ENCODE results near the gene PHETA1. TPM values are rescaled to one million over a fixed set of nuclear protein-coding genes. Genes with fewer than 3 reads are reported as not detected.

The PHETA1 gene
- total and polyA plus RNA-seq, 10 of the 15 experiments (the other 5 are each of a cell fraction or from before 2014, with no cell fraction given): 0.02 to 1.3 (median 0.51) TPM; not detected in 1

DNA sequence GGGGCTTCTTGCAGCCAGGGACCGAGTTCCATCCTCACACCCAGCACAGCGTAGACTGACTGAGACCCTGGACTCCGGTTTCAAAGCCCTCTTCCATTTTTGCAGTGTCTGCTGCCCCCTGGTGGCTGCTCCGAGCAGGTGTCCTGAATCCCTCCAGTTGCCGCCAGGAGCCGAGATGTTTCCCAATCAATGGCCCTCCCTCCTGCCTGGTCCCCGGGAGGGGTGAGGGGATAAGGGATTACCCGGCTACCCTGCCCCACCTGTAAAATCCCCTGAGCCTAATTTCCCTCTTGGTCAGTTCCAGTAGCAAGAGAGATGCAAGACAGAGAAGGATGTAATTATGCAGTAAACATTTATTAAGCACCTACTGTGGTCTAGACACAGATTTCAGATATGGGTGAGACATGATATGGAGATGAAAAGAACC lies 55.0 kb downstream of the PHETA1 start:
- WGBS (ENCODE audit: insufficient coverage, insufficient replicate concordance, low lambda C conversion rate, missing lambda C conversion rate): 14% methylated on average over 8 of the region's 8 CpGs
- SMC1A ChIA-PET (ENCODE audit: uncharacterized antibody, unreplicated experiment): interaction anchor here (1.3 kb wide), 1 partner anchor 138 kb away, joined by 5 read pairs; no protein-coding TSS in a partner anchor
- FAIRE-seq (peak; percentile 83), ATAC-seq (peak; percentile 85), DNase-seq (ENCODE audit: low read depth, low spot score) (no peak)
- H3K4me3 ChIP-seq: no peak overlapping the region
- H3K27me3 ChIP-seq (replicated peaks in 1 of 2; ENCODE audit: control insufficient read depth in 2 of 2, insufficient read depth in 2 of 2, low read length in 1 of 2): no peaks in the 10 kb centered on the region
- no peaks in the 10 kb centered on the region for H3K4me1 ChIP-seq (ENCODE audit: control insufficient read depth, insufficient read depth, low read length)
- H3K36me3 ChIP-seq (ENCODE audit: control insufficient read depth in 2 of 2, insufficient read depth in 2 of 2, low read length in 1 of 2): no peaks in the 10 kb centered on the region
- no peak overlapping the region for H3K4me2 ChIP-seq (ENCODE audit: control insufficient read depth, insufficient read depth)
- POLR2A ChIA-PET: no interaction called here
- H3K9me3 ChIP-seq (replicated peaks; ENCODE audit: control insufficient read depth, insufficient read depth, low read length): no peaks in the 10 kb centered on the region
- in situ Hi-C loops (cut with MboI) (loop anchor here (5.0 kb wide), 3 partner anchors 292 to 417 kb away; no protein-coding TSS in a partner anchor), intact Hi-C loops (cut with micrococcal nuclease; ENCODE audit: unreplicated experiment) (loop anchor here (1.0 kb wide), 3 partner anchors 290 to 420 kb away; no protein-coding TSS in a partner anchor)
- no peaks in the 10 kb centered on the region for H3K79me2 ChIP-seq (ENCODE audit: control insufficient read depth, insufficient read depth, low read length)
- CTCF ChIA-PET: interaction anchor here (0.6 to 2.4 kb wide), 4 partner anchors 13 to 418 kb away, joined by 3 to 14 read pairs (median 6); no protein-coding TSS in a partner anchor
- RAD21 ChIA-PET (ENCODE audit: unreplicated experiment): interaction anchor here (2.0 kb wide), 1 partner anchor 418 kb away, joined by 9 read pairs; no protein-coding TSS in a partner anchor
- H4K20me1 ChIP-seq (ENCODE audit: control insufficient read depth, insufficient read depth): no peaks in the 10 kb centered on the region
- H2AFZ ChIP-seq (ENCODE audit: control insufficient read depth, low read depth, low read length): no peak overlapping the region
- no peak overlapping the region for H3K27ac ChIP-seq (ENCODE audit: control insufficient read depth, insufficient read depth)
- no TSS peak for BruUV-seq (replicated peaks)
- H3K9ac ChIP-seq (ENCODE audit: control insufficient read depth, insufficient read depth, low read length): no peak overlapping the region
- TF ChIP-seq TCF7 (IDR thresholded peaks at IDR 0.05; ENCODE audit: borderline replicate concordance) (no peak), YY1 (IDR thresholded peaks at IDR 0.05; ENCODE audit: low read depth, low read length) (peak; percentile 55; the same call in 1 of the 2 replicates), NR2F1 (conservative IDR thresholded peaks at IDR 0.05) (no peak), SMC3 (IDR thresholded peaks at IDR 0.05; ENCODE audit: borderline replicate concordance, low read length) (peak; percentile 67), MEF2B (IDR thresholded peaks at IDR 0.05; ENCODE audit: partially characterized antibody, poor library complexity, severe bottlenecking) (no peak), TCF3 (IDR thresholded peaks at IDR 0.05; ENCODE audit: borderline replicate concordance, insufficient read depth, low read depth, low read length) (no peak), CBX5 (IDR thresholded peaks at IDR 0.05; ENCODE audit: low read depth) (no peak), TCF12 (IDR thresholded peaks at IDR 0.05; ENCODE audit: low read depth, low read length) (0 out of 2 replicates have a peak, but pooled peaks have one; percentile 5), PAX8 (IDR thresholded peaks at IDR 0.05) (no peak), HDAC2 (IDR thresholded peaks at IDR 0.05) (no peak), NFYA (IDR thresholded peaks at IDR 0.05; ENCODE audit: borderline replicate concordance, low read depth, low read length) (no peak), RAD21 (IDR thresholded peaks at IDR 0.05; ENCODE audit: insufficient read depth, low read depth, low read length) (peak; percentile 78), NFIC (IDR thresholded peaks at IDR 0.05; ENCODE audit: low read depth, low read length) (no peak), ZBED1 (IDR thresholded peaks at IDR 0.05; ENCODE audit: borderline replicate concordance) (no peak), POU2F2 (IDR thresholded peaks at IDR 0.05; ENCODE audit: borderline replicate concordance, low read depth, low read length) (no peak), ETV6 (conservative IDR thresholded peaks at IDR 0.05 in 1 of 2, IDR thresholded peaks at IDR 0.05 in 1 of 2; ENCODE audit: borderline replicate concordance in 1 of 2, low read depth in 1 of 2) (no peak), BHLHE40 (IDR thresholded peaks at IDR 0.05; ENCODE audit: borderline replicate concordance in 1 of 2, low read depth in 2 of 2, low read length in 1 of 2) (no peak), SIN3A (IDR thresholded peaks at IDR 0.05; ENCODE audit: low read depth, low read length) (no peak), PML (IDR thresholded peaks at IDR 0.05; ENCODE audit: low read length) (no peak), SREBF1 (IDR thresholded peaks at IDR 0.05; ENCODE audit: low read length) (no peak), GABPA (IDR thresholded peaks at IDR 0.05; ENCODE audit: low read depth) (no peak), SMAD1 (IDR thresholded peaks at IDR 0.05; ENCODE audit: low read depth, partially characterized antibody) (no peak)
- TF ChIP-seq, protein P1, sequence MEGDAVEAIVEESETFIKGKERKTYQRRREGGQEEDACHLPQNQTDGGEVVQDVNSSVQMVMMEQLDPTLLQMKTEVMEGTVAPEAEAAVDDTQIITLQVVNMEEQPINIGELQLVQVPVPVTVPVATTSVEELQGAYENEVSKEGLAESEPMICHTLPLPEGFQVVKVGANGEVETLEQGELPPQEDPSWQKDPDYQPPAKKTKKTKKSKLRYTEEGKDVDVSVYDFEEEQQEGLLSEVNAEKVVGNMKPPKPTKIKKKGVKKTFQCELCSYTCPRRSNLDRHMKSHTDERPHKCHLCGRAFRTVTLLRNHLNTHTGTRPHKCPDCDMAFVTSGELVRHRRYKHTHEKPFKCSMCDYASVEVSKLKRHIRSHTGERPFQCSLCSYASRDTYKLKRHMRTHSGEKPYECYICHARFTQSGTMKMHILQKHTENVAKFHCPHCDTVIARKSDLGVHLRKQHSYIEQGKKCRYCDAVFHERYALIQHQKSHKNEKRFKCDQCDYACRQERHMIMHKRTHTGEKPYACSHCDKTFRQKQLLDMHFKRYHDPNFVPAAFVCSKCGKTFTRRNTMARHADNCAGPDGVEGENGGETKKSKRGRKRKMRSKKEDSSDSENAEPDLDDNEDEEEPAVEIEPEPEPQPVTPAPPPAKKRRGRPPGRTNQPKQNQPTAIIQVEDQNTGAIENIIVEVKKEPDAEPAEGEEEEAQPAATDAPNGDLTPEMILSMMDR (IDR thresholded peaks at IDR 0.05 in 2 of 3, conservative IDR thresholded peaks at IDR 0.05 in 1 of 3; ENCODE audit: control insufficient read depth in 2 of 3, extremely low read depth in 1 of 3, insufficient read depth in 1 of 3, low read depth in 3 of 3, low read length in 3 of 3): peak; percentile 86 to 92 (median 90)
- TF ChIP-seq, protein P2, sequence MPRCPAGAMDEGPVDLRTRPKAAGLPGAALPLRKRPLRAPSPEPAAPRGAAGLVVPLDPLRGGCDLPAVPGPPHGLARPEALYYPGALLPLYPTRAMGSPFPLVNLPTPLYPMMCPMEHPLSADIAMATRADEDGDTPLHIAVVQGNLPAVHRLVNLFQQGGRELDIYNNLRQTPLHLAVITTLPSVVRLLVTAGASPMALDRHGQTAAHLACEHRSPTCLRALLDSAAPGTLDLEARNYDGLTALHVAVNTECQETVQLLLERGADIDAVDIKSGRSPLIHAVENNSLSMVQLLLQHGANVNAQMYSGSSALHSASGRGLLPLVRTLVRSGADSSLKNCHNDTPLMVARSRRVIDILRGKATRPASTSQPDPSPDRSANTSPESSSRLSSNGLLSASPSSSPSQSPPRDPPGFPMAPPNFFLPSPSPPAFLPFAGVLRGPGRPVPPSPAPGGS (IDR thresholded peaks at IDR 0.05; ENCODE audit: borderline replicate concordance, insufficient read depth, low read depth, low read length, poor library complexity, severe bottlenecking): no peak

Data from GM12878 (cell line).